ENCODE measurements around the gene SLC22A12.

The SLC22A12 gene

GRCh38 chr11:64642871-64643255 lies 51.8 kb downstream of the SLC22A12 start:
- H3K4me3 Mint-ChIP-seq, result no peak overlapping the region
- H3K9me3 Mint-ChIP-seq, result no peaks in the 10 kb centered on the region
- H3K27me3 Mint-ChIP-seq, result peaks cover 38% of the 10 kb centered on the region
- peaks cover 4% of the 10 kb centered on the region for H3K4me1 Mint-ChIP-seq (ENCODE audit: low read depth)
- no peaks in the 10 kb centered on the region for H3K36me3 Mint-ChIP-seq (ENCODE audit: low read depth)
- intact Hi-C loops (cut with micrococcal nuclease), result no loop called here
- H3K27ac Mint-ChIP-seq, result no peak overlapping the region

GRCh38 chr11:64643256-64643881 lies 52.3 kb downstream of the SLC22A12 start:
- Mint-ChIP-seq H3K36me3 (ENCODE audit: low read depth) (no peaks in the 10 kb centered on the region), H3K27ac (no peak overlapping the region), H3K9me3 (no peaks in the 10 kb centered on the region), H3K4me1 (ENCODE audit: low read depth) (peaks cover 4% of the 10 kb centered on the region), H3K4me3 (no peak overlapping the region), H3K27me3 (peaks cover 38% of the 10 kb centered on the region)
- intact Hi-C loops (cut with micrococcal nuclease), result no loop called here

DNA sequence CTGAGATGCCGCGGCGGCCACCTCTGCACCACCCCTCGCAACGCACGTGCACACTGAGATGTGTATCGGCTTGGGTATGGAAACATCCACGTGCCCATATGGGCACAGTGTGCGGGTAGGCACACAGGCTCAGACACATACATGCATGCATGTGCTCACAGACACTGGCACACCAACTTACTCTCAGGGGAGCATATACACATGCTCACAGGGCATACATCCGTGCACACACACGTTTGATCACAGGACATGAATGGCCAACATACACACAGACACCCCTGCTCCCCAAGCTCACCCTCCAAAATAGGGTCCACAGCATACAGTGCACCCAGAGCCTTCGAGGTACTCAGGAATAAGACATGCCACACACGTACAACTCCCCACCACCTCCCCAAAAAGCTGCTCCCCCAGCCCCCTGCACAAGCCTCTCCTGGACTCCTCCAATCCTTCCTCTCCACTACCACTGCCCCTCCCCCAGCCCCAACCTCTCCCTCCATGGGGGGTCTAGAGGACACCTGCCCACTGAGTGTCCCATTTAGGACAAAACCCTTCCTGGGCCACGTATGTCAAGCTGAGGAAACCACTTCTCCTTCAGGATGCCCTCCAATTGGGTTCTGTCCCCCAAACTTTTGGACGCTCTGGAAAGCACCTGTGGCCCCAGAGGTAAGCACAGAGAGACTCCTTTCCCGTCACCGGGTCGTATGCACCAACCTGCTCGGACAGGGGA lies 53.1 kb downstream of the SLC22A12 start:
- intact Hi-C loops (cut with micrococcal nuclease), result no loop called here
- H3K27me3 Mint-ChIP-seq, result peaks cover 38% of the 10 kb centered on the region
- H3K9me3 Mint-ChIP-seq, result no peaks in the 10 kb centered on the region
- peaks cover 4% of the 10 kb centered on the region for H3K4me1 Mint-ChIP-seq (ENCODE audit: low read depth)
- no peak overlapping the region for H3K27ac Mint-ChIP-seq
- no peak overlapping the region for H3K4me3 Mint-ChIP-seq
- no peaks in the 10 kb centered on the region for H3K36me3 Mint-ChIP-seq (ENCODE audit: low read depth)

- Mint-ChIP-seq H3K9me3 (no peaks in the 10 kb centered on the region), H3K27me3 (peaks cover 41% of the 10 kb centered on the region), H3K4me3 (no peak overlapping the region), H3K36me3 (ENCODE audit: low read depth) (no peaks in the 10 kb centered on the region), H3K27ac (no peak overlapping the region), H3K4me1 (ENCODE audit: low read depth) (peaks cover 4% of the 10 kb centered on the region)
- intact Hi-C loops (cut with micrococcal nuclease), result no loop called here
These were observed 53.7 kb downstream of the SLC22A12 start for GRCh38 chr11:64644647-64645275.

DNA sequence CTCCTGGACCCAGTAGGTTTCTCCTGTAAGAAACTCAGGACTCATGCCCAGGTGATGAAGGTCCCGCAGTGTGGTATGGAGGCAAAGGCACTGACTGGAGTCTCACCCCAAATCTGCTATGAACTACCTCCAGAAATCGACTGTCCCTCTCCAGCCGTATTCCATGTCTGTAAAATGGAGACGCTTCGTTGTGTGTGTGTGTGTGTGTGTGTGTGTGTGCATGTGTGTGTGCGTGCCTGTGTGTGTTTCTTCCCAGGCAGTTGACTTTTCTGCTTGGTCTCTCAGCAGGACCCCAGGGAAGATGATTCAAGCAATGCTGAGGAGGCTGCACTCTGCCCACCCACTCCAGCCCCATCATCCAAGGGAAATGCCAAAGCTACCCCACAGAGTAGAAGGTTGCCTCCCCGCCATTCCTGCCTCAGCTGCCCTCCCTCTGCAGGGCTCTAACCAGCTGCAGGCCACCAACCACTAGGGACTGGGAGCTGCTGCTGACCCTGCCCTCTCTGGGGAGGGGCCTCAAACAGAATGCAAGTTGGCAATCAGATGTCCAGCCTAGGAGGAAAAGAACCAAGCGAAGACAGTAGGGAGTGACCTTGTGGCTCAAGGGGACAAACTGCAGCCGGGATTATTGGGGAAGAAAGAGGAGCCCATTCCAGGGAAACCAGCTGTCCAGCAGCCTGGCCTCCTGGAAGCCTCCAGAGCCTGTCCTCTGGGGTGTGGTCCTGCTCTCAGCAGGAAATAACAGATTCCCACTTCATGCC lies 56.2 kb downstream of the SLC22A12 start:
- H3K27ac Mint-ChIP-seq, result no peak overlapping the region
- H3K4me3 Mint-ChIP-seq, result no peak overlapping the region
- intact Hi-C loops (cut with micrococcal nuclease), result no loop called here
- peaks cover 48% of the 10 kb centered on the region for H3K27me3 Mint-ChIP-seq
- no peaks in the 10 kb centered on the region for H3K9me3 Mint-ChIP-seq
- peaks cover 12% of the 10 kb centered on the region for H3K4me1 Mint-ChIP-seq (ENCODE audit: low read depth)
- H3K36me3 Mint-ChIP-seq (ENCODE audit: low read depth), result no peaks in the 10 kb centered on the region

DNA sequence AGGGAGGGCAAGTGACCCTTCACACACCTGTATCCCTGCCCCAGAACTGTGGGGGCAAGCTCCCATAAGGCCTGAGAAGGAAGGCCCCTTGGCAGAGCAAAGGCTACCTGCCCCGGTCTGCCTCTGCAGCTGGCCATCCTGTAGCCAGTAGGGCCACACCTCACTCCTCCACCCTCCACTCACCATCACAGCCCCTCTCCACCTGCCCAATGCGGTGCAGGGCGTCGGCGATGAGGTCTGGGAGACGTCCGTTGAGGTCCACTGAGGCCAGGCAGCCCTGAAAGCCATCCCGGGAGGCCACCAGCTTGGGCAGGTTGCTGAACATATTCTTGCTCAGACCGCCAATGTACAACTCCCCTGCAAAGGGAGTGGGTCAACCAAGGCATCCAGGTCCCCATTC lies 57.5 kb downstream of the SLC22A12 start:
- Mint-ChIP-seq H3K27ac (no peak overlapping the region), H3K36me3 (ENCODE audit: low read depth) (no peaks in the 10 kb centered on the region), H3K27me3 (peaks cover 43% of the 10 kb centered on the region), H3K4me1 (ENCODE audit: low read depth) (peaks cover 21% of the 10 kb centered on the region), H3K9me3 (no peaks in the 10 kb centered on the region), H3K4me3 (no peak overlapping the region)
- intact Hi-C loops (cut with micrococcal nuclease), result no loop called here

DNA sequence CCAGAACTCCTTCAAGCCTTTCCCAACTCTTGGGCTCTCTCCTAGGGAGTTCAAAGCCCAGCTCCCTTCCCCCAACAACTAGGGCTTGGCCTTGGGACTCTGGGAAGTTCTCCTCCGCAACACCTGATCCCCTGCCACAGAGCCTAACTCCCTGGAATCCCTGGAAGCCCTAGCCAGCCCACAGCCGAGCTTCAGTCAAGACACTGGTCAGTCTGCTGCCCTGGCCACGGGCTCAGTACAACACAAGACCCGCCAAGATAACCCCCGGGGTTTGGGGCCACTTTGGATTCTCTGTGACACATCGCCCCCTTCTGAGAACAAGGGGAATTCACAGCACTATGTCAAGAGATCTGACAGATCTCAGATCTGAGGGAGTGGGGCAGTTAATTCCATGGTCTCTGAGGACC lies 58.3 kb downstream of the SLC22A12 start:
- intact Hi-C loops (cut with micrococcal nuclease), result loop anchor here (1.0 kb wide), 1 partner anchor 96 kb away; no protein-coding TSS in a partner anchor
- H3K27ac Mint-ChIP-seq, result no peak overlapping the region
- no peak overlapping the region for H3K4me3 Mint-ChIP-seq
- no peaks in the 10 kb centered on the region for H3K9me3 Mint-ChIP-seq
- H3K27me3 Mint-ChIP-seq, result peaks cover 36% of the 10 kb centered on the region
- H3K36me3 Mint-ChIP-seq (ENCODE audit: low read depth), result no peaks in the 10 kb centered on the region
- H3K4me1 Mint-ChIP-seq (ENCODE audit: low read depth), result peaks cover 25% of the 10 kb centered on the region

- Mint-ChIP-seq H3K27me3 (peaks cover 20% of the 10 kb centered on the region), H3K27ac (no peak overlapping the region), H3K4me3 (no peak overlapping the region), H3K4me1 (ENCODE audit: low read depth) (peaks cover 38% of the 10 kb centered on the region), H3K36me3 (ENCODE audit: low read depth) (no peaks in the 10 kb centered on the region), H3K9me3 (no peaks in the 10 kb centered on the region)
- intact Hi-C loops (cut with micrococcal nuclease), result loop anchor here (2.0 to 10.0 kb wide), 3 partner anchors 72 to 296 kb away; partner anchors contain the start of genes NRXN2 and RPS6KA4
These were observed 60.0 kb downstream of the SLC22A12 start for GRCh38 chr11:64650923-64651523.
